ENCODE data around the gene CTNNA2. TPM values are rescaled to one million over a fixed set of nuclear protein-coding genes. Genes with fewer than 3 reads are reported as not detected.

CTNNA2 gene
- total RNA-seq, 1 donor from 2014 or later, result 43.5 TPM

DNA sequence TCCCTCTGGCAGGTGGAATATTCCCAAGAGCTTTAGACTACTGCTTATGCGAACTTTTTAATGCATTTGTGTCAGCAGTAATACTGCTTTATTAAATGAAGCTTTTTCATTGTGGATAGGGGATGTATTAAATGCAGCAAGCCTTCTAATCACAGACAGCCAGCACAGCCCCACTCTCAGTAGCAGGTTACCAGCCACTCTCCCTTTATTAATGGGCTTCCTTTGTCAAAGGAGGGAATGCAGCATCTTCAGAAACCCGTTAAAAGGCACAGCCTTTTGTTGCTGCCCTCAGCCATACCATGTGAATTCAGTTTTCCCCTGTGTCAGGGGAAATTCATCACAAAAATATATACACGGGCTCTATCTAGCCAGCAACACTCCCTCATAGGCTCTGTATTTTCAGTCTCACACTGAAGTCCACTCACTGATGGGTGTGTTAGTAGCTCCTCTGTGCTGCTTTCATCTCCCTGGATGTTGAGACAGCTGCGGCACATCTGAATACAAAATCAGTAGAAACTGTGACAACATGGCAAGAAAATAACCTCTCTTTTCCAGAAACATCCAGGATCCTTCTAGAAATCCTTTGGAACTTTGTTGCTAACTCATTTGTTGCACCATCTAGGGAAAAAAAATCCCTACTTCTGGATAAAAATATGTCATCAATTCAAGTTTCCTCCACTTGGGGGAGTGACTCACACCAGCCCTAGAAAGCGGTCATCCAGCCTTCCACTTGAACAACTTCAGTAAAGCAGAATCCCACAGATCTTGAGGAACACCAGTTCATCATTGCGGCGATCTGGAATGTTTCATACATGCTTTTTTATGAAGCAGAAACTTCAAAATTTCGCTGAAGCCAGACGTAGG, 743.3 kb downstream of the CTNNA2 start:
- Mint-ChIP-seq H3K9me3 (peaks cover 5% of the 10 kb centered on the region), H3K27ac (peak overlapping the region; percentile 34), H3K4me1 (peaks cover 30% of the 10 kb centered on the region), H3K36me3 (no peaks in the 10 kb centered on the region), H3K27me3 (ENCODE audit: insufficient read depth, low read depth) (no peaks in the 10 kb centered on the region), H3K4me3 (no peak overlapping the region)
- Histone ChIP-seq H3K4me2 (no peak overlapping the region), H3K4me1 (peaks cover 13% of the 10 kb centered on the region), H3K9me3 (ENCODE audit: low read depth) (no peaks in the 10 kb centered on the region), H3K27ac (no peak overlapping the region), H2AFZ (replicated peaks) (peak overlapping the region; percentile 34), H3K79me2 (ENCODE audit: low read depth) (no peaks in the 10 kb centered on the region), H4K20me1 (ENCODE audit: low read depth) (no peaks in the 10 kb centered on the region), H3K4me3 (no peak overlapping the region), H3K36me3 (no peaks in the 10 kb centered on the region), H3F3A (ENCODE audit: low read depth) (no peaks in the 10 kb centered on the region), H3K27me3 (no peaks in the 10 kb centered on the region), H3K9ac (no peak overlapping the region)
- TF ChIP-seq EZH2phosphoT487 (IDR thresholded peaks at IDR 0.05), result no peak
- TF ChIP-seq EZH2 (IDR thresholded peaks at IDR 0.05), result no peak
- TF ChIP-seq, protein P1, sequence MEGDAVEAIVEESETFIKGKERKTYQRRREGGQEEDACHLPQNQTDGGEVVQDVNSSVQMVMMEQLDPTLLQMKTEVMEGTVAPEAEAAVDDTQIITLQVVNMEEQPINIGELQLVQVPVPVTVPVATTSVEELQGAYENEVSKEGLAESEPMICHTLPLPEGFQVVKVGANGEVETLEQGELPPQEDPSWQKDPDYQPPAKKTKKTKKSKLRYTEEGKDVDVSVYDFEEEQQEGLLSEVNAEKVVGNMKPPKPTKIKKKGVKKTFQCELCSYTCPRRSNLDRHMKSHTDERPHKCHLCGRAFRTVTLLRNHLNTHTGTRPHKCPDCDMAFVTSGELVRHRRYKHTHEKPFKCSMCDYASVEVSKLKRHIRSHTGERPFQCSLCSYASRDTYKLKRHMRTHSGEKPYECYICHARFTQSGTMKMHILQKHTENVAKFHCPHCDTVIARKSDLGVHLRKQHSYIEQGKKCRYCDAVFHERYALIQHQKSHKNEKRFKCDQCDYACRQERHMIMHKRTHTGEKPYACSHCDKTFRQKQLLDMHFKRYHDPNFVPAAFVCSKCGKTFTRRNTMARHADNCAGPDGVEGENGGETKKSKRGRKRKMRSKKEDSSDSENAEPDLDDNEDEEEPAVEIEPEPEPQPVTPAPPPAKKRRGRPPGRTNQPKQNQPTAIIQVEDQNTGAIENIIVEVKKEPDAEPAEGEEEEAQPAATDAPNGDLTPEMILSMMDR (IDR thresholded peaks at IDR 0.05), result peak; percentile 62
- DNase-seq (ENCODE audit: low spot score), result peak; percentile 55

DNA sequence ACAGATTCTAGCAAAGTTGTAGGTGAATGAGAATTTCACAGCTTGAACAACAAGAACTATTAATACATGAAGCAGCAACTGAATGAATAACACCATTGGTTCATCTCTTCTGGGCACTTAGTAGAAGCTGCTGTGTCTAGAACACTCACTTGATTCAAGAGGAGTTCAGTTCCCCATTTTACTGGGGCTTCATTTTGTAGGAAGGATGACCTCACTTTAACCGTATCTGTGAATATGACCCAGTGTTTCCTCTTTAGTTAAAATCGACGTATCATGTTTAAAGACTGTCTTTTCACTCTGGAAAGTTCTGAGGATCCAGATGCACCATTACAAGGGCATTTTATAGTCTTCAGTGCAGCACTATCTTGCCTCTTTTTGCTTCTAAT, 743.9 kb downstream of the CTNNA2 start:
- peaks cover 30% of the 10 kb centered on the region for H3K4me1 Mint-ChIP-seq
- no peaks in the 10 kb centered on the region for H3K36me3 Mint-ChIP-seq
- no peaks in the 10 kb centered on the region for H3K27me3 Mint-ChIP-seq (ENCODE audit: insufficient read depth, low read depth)
- DNase-seq (ENCODE audit: low spot score), result no peak
- no peak overlapping the region for H3K9ac ChIP-seq
- H3K9me3 ChIP-seq (ENCODE audit: low read depth), result no peaks in the 10 kb centered on the region
- peaks cover 13% of the 10 kb centered on the region for H3K4me1 ChIP-seq
- no peak for TF ChIP-seq EZH2phosphoT487 (IDR thresholded peaks at IDR 0.05)
- TF ChIP-seq, protein P1 (IDR thresholded peaks at IDR 0.05), result no peak
- no peak for TF ChIP-seq EZH2 (IDR thresholded peaks at IDR 0.05)
- no peaks in the 10 kb centered on the region for H3K27me3 ChIP-seq
- no peaks in the 10 kb centered on the region for H3F3A ChIP-seq (ENCODE audit: low read depth)
- H3K4me3 Mint-ChIP-seq, result no peak overlapping the region
- no peaks in the 10 kb centered on the region for H3K36me3 ChIP-seq
- H3K9me3 Mint-ChIP-seq, result peaks cover 5% of the 10 kb centered on the region
- no peak overlapping the region for H3K27ac Mint-ChIP-seq
- no peak overlapping the region for H3K4me2 ChIP-seq
- H4K20me1 ChIP-seq (ENCODE audit: low read depth), result no peaks in the 10 kb centered on the region
- no peak overlapping the region for H2AFZ ChIP-seq (replicated peaks)
- H3K79me2 ChIP-seq (ENCODE audit: low read depth), result no peaks in the 10 kb centered on the region
- no peak overlapping the region for H3K4me3 ChIP-seq
- no peak overlapping the region for H3K27ac ChIP-seq

DNA sequence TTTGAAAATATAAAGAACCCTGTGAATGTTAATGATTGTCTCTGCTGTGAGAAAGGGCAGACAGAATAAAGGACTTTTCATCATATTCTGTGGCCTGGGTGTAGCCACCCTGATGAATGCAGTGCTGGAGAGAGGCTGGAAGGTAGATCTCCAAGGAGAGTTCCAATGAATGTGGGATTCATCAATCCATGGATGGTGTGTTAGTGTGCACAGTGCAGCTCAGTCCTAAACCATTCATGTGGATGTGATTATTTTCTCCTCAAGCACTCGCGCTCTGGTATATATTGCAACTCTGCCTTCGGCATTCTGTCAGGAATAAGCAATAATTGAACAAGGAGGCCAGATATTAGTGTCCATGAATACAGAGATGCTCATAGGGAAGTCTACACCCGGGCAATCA, 744.6 kb downstream of the CTNNA2 start:
- DNase-seq (ENCODE audit: low spot score), result no peak
- no peaks in the 10 kb centered on the region for H3K27me3 Mint-ChIP-seq (ENCODE audit: insufficient read depth, low read depth)
- Histone ChIP-seq H3K79me2 (ENCODE audit: low read depth) (no peaks in the 10 kb centered on the region), H3K4me1 (peaks cover 13% of the 10 kb centered on the region), H3K9me3 (ENCODE audit: low read depth) (no peaks in the 10 kb centered on the region), H2AFZ (replicated peaks) (no peak overlapping the region), H3K4me3 (no peak overlapping the region), H3K4me2 (no peak overlapping the region), H3K27me3 (no peaks in the 10 kb centered on the region), H3K9ac (no peak overlapping the region), H3K36me3 (no peaks in the 10 kb centered on the region), H4K20me1 (ENCODE audit: low read depth) (no peaks in the 10 kb centered on the region), H3K27ac (no peak overlapping the region), H3F3A (ENCODE audit: low read depth) (no peaks in the 10 kb centered on the region)
- peaks cover 5% of the 10 kb centered on the region for H3K9me3 Mint-ChIP-seq
- no peak overlapping the region for H3K27ac Mint-ChIP-seq
- H3K4me1 Mint-ChIP-seq, result peaks cover 30% of the 10 kb centered on the region
- H3K4me3 Mint-ChIP-seq, result no peak overlapping the region
- no peak for TF ChIP-seq EZH2phosphoT487 (IDR thresholded peaks at IDR 0.05)
- TF ChIP-seq, protein P1 (IDR thresholded peaks at IDR 0.05), result no peak
- TF ChIP-seq EZH2 (IDR thresholded peaks at IDR 0.05), result no peak
- H3K36me3 Mint-ChIP-seq, result no peaks in the 10 kb centered on the region

All from neural progenitor cell (in vitro differentiated cells).